Rectal smooth muscle tissue (tissue), 1 donor: ENCODE results near the gene SHFL.

Source experiments
- H3K27ac ChIP-seq: one replicate; pipeline ENCODE4 v1.7.0; 2013; ENCODE audit warnings: low read depth, low read length, inconsistent platforms
- H3K27me3 ChIP-seq: one replicate; pipeline ENCODE4 v1.7.0; 2013; ENCODE audit warnings: low read length; ENCODE audit not compliant: control insufficient read depth, insufficient read depth
- H3K36me3 ChIP-seq: one replicate; pipeline ENCODE4 v1.7.0; 2013; ENCODE audit warnings: low read length; ENCODE audit not compliant: control insufficient read depth, insufficient read depth
- H3K4me1 ChIP-seq: one replicate; pipeline ENCODE4 v1.7.0; 2013; ENCODE audit warnings: low read length; ENCODE audit not compliant: control insufficient read depth, insufficient read depth
- H3K4me3 ChIP-seq: one replicate; pipeline ENCODE4 v1.7.0; 2013; ENCODE audit warnings: low read length
- H3K9ac ChIP-seq: one replicate; pipeline ENCODE4 v1.7.0; 2013; ENCODE audit warnings: low read length

Gene SHFL

DNA sequence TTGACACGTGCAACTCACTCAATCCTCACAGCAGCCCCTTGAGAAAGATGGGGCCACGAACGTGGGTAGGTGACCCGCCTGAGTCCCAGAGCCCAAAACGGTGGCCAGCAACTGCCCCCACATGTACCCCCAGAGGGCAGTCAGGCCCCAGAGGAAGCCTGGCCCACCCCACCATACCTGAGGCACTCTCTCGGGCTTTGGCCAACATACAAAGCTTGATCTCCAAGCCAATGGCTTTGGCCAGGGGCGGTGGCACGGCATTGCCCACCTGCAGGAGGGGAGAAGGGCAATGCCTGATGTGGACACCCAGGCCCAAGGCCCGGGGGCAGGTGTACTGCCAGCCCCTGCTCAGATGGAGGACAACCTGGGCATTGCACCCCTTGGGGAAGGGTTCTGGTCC, 47.9 kb downstream of the SHFL start:
- Histone ChIP-seq H3K27ac (no peak overlapping the region), H3K36me3 (peaks cover 24% of the 10 kb centered on the region), H3K27me3 (no peaks in the 10 kb centered on the region), H3K9ac (no peak overlapping the region), H3K4me1 (no peaks in the 10 kb centered on the region), H3K4me3 (no peak overlapping the region)

- no peaks in the 10 kb centered on the region for H3K27me3 ChIP-seq
- no peak overlapping the region for H3K4me3 ChIP-seq
- H3K4me1 ChIP-seq, result no peaks in the 10 kb centered on the region
- H3K27ac ChIP-seq, result no peak overlapping the region
- peaks cover 28% of the 10 kb centered on the region for H3K36me3 ChIP-seq
- no peak overlapping the region for H3K9ac ChIP-seq
These were observed 49.6 kb downstream of the SHFL start for GRCh38 chr19:10135551-10136334.

- H3K4me1 ChIP-seq, result no peaks in the 10 kb centered on the region
- no peak overlapping the region for H3K4me3 ChIP-seq
- H3K27ac ChIP-seq, result no peak overlapping the region
- H3K36me3 ChIP-seq, result peaks cover 34% of the 10 kb centered on the region
- H3K27me3 ChIP-seq, result no peaks in the 10 kb centered on the region
- H3K9ac ChIP-seq, result no peak overlapping the region
These were observed 50.8 kb downstream of the SHFL start for GRCh38 chr19:10136936-10137335.

DNA sequence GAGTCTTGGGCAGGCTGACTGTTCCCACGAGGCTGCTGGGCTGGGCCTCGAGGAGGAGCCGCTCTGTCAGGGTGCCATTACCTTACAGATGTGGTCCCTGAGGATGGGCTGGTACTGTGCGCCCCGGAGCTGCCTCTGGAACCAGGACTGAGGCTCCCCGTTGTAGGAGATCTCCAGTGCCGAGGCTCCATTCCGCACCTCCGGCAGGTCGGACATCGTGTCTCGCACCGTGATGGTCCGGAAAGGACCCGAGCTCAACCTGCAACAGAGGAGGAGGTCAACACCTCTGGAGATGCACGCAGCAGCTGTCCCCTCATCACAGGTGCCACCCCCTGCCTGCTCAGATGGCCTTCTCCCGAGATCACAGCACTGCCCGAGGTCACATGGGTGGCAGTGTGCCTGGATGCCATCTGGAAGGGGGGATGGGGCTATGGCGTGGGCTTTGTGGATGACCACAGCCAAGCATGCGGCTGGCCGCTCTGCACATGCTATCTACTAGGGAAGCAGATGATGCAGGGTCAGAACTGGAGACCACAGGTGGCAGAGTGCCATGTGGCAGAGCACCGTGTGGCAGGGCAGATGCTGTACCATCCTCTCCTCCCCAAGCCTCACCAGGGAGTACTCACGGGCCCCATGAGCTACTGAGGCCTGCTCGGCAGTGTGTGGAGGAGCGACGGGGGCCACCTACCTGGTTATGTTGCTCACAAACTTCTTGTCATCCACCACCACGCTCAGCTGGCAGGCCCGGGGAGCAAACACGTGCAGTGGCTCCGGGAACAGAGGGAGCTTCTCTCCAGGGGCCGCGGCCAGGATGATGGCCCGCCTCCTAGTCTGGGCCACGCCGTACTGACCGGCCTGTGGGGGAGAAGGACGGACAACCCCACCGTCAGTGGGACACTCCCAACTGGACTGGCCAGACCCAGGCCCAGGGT, 51.9 kb downstream of the SHFL start:
- no peak overlapping the region for H3K9ac ChIP-seq
- H3K27ac ChIP-seq, result no peak overlapping the region
- H3K4me1 ChIP-seq, result no peaks in the 10 kb centered on the region
- H3K36me3 ChIP-seq, result peaks cover 38% of the 10 kb centered on the region
- H3K4me3 ChIP-seq, result no peak overlapping the region
- H3K27me3 ChIP-seq, result no peaks in the 10 kb centered on the region

GRCh38 chr19:10138879-10139795, 53.0 kb downstream of the SHFL start:
- H3K4me1 ChIP-seq, result no peaks in the 10 kb centered on the region
- peaks cover 36% of the 10 kb centered on the region for H3K36me3 ChIP-seq
- no peak overlapping the region for H3K9ac ChIP-seq
- no peak overlapping the region for H3K27ac ChIP-seq
- no peaks in the 10 kb centered on the region for H3K27me3 ChIP-seq
- H3K4me3 ChIP-seq, result no peak overlapping the region

DNA sequence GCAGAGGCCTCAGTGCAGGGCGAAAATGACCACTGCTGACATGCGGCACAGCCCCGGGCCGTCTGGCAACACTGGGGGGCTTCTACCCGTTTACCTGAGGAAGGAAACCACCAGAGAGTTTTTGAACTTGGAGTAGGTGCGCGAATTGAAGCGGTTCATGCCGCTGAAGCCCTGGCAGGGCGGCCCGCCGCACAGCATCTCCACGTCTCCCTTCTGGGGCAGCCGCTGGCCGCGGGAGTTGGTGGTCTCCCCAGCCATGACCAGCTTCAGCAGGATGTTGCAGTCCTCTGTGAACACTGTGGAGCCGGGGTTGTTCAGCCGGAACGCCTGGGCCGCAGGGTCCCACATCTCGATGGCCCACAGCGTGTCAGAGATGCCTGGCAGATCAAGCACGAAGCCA, 53.8 kb downstream of the SHFL start:
- H3K36me3 ChIP-seq, result peaks cover 42% of the 10 kb centered on the region
- H3K27ac ChIP-seq, result no peak overlapping the region
- H3K27me3 ChIP-seq, result no peaks in the 10 kb centered on the region
- no peaks in the 10 kb centered on the region for H3K4me1 ChIP-seq
- H3K4me3 ChIP-seq, result no peak overlapping the region
- no peak overlapping the region for H3K9ac ChIP-seq

DNA sequence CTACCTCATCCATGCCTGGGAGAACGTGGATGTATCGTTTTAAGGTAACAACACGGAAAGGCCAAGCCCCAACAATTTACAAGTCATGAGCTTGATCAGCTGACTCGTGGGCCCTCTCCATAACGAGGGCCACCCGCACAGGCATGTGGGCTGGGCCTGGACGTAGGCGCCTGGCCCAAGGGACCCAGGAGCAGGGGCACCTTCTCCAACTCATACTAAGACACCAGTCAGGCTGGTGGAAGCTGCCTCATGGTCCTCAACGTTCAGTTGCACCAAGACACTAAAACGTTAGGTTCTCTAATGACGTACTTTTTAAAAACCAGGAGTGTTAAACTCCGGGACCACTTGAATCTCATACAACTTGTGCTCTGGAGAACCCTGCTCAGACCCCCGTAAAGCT, 55.4 kb downstream of the SHFL start:
- Histone ChIP-seq H3K4me3 (no peak overlapping the region), H3K36me3 (peaks cover 47% of the 10 kb centered on the region), H3K27ac (no peak overlapping the region), H3K4me1 (no peaks in the 10 kb centered on the region), H3K9ac (no peak overlapping the region), H3K27me3 (no peaks in the 10 kb centered on the region)

DNA sequence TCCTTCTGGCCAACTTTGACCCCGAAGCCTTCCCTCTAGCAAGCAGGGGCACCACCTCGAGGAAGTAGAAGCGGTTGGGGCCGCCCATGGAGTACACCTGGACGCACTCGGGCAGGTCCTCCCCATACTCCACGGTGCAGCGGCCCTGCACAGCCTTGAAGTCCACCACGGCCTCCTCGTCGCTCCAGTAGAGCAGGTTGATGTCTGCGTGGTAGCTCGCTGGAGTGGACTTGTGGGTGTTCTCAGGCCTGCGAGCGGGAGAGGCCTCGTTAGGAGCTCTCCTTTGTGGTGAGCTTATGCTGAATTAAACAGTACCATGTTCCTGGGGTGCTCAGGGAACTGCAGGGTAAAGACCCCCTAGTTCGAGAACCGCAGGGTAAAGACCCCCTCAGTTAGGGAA, 55.9 kb downstream of the SHFL start:
- no peaks in the 10 kb centered on the region for H3K27me3 ChIP-seq
- H3K4me1 ChIP-seq, result no peaks in the 10 kb centered on the region
- no peak overlapping the region for H3K4me3 ChIP-seq
- H3K36me3 ChIP-seq, result peaks cover 48% of the 10 kb centered on the region
- H3K9ac ChIP-seq, result no peak overlapping the region
- H3K27ac ChIP-seq, result no peak overlapping the region
